ENCODE data around the gene MED13L.

- TF ChIP-seq, protein P1, sequence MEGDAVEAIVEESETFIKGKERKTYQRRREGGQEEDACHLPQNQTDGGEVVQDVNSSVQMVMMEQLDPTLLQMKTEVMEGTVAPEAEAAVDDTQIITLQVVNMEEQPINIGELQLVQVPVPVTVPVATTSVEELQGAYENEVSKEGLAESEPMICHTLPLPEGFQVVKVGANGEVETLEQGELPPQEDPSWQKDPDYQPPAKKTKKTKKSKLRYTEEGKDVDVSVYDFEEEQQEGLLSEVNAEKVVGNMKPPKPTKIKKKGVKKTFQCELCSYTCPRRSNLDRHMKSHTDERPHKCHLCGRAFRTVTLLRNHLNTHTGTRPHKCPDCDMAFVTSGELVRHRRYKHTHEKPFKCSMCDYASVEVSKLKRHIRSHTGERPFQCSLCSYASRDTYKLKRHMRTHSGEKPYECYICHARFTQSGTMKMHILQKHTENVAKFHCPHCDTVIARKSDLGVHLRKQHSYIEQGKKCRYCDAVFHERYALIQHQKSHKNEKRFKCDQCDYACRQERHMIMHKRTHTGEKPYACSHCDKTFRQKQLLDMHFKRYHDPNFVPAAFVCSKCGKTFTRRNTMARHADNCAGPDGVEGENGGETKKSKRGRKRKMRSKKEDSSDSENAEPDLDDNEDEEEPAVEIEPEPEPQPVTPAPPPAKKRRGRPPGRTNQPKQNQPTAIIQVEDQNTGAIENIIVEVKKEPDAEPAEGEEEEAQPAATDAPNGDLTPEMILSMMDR (IDR thresholded peaks at IDR 0.05): no peak
- TF ChIP-seq POLR2A (IDR thresholded peaks at IDR 0.05): no peak
Measured at GRCh38 chr12:115990241-115990640, 287.3 kb downstream of the MED13L start.

Data from lower leg skin (tissue), 3 donors.